NT2/D1 (cell line): ENCODE data around the gene LYPD3.

Experiments
- YY1 ChIP-seq: IDR thresholded peaks from 2 replicates; pipeline ENCODE4 v1.6.1; 2011; ENCODE audit not compliant: insufficient read length, insufficient read depth
- ZNF274 ChIP-seq: IDR thresholded peaks from 2 replicates; pipeline ENCODE4 v1.6.1; 2011; ENCODE audit warnings: mild to moderate bottlenecking, low read depth, low read length

DNA sequence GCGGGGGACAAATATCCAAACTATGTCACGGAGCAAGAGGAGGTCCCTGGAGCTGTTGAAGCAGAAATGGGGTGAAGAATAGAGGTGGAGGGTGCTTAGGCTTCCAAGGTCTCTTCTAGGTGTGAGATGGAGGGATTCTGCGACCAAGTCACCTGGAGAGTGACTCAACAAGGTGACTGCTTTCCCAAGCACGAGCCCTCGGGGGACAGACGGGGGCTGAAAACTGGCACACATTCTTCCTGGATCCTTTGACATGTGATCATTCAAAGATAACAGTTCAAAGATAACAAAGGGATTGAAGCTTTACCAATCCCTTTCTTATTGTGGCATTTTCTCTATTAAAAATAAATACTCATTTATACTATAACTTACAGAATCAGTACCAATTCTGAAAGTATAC, 53.0 kb downstream of the LYPD3 start:
- no peak for TF ChIP-seq ZNF274
- TF ChIP-seq YY1, result no peak
